T-cell (primary cell): ENCODE measurements around the gene C8G. TPM values are rescaled to one million over a fixed set of nuclear protein-coding genes. Genes with fewer than 3 reads are reported as not detected.

Experiments used
- ATAC-seq, 4 experiments: fragments of 200-7000 bp in 3 of 4; fragments of 150-1000 bp in 1 of 4; cut with Tn5 transposase; replicated peaks in 1 of 4; 1 replicate in 3 of 4; 2 replicates in 1 of 4; pipeline ENCODE4 v1.10.0; 2021; ENCODE audit warnings: moderate library complexity in 3 of 4, mild to moderate bottlenecking in 2 of 4, moderate number of reproducible peaks in 1 of 4
- CTCF ChIA-PET, 2 donors: fragments of 300-600 bp; sonication (Branson Sonifier 250); formaldehyde crosslinking; loops; one replicate each; lab custom pipeline; 2022; ENCODE audit warnings: antibody characterized with exemption in 2 of 2; lab: Charles Lee
- POLR2A ChIA-PET, 2 donors: fragments of 300-600 bp; sonication (Branson Sonifier 250); formaldehyde crosslinking; loops; one replicate each; lab custom pipeline; 2022; ENCODE audit warnings: antibody characterized with exemption in 2 of 2; lab: Charles Lee
- DNase-seq, 35 experiments: peaks; one replicate each; pipeline versions ENCODE4 v3.0.0 to v3.0.0-alpha.2; 2013 to 2023
- H3K27ac ChIP-seq: one replicate; pipeline ENCODE4 v1.5.1; 2013; ENCODE audit warnings: low read length
- H3K27me3 ChIP-seq, 2 experiments: replicated peaks in 1 of 2; 1 replicate in 1 of 2; 2 replicates in 1 of 2; pipeline versions ENCODE4 v1.6.1 to v1.7.0; 2013; ENCODE audit warnings: low read length in 1 of 2, mixed read lengths in 1 of 2; ENCODE audit not compliant: control insufficient read depth in 2 of 2, insufficient read depth in 2 of 2; ENCODE audit errors: extremely low read depth in 1 of 2
- H3K36me3 ChIP-seq, 2 donors: 1 replicate in 1 of 2; 2 replicates in 1 of 2; pipeline versions ENCODE4 v1.6.1 to v1.7.0; 2013; ENCODE audit warnings: low read length in 1 of 2; ENCODE audit not compliant: control insufficient read depth in 2 of 2, insufficient read depth in 1 of 2; ENCODE audit errors: extremely low read depth in 1 of 2
- H3K4me1 ChIP-seq, 2 experiments: 1 replicate in 1 of 2; 2 replicates in 1 of 2; pipeline versions ENCODE4 v1.6.1 to v1.7.0; 2013; ENCODE audit warnings: low read length in 2 of 2, mixed read lengths in 1 of 2; ENCODE audit not compliant: insufficient read depth in 2 of 2, control insufficient read depth in 1 of 2; ENCODE audit errors: extremely low read depth in 1 of 2
- H3K4me3 ChIP-seq, 2 donors: 1 replicate in 1 of 2; 2 replicates in 1 of 2; pipeline versions ENCODE4 v1.5.1 to v1.7.0; 2013; ENCODE audit warnings: mild to moderate bottlenecking in 2 of 2, low read length in 1 of 2, moderate library complexity in 1 of 2; ENCODE audit not compliant: control insufficient read depth in 1 of 2; ENCODE audit errors: extremely low read depth in 1 of 2
- H3K9me3 ChIP-seq: 2 replicates; pipeline ENCODE4 v1.7.0; 2013
- H3K27ac Mint-ChIP-seq, 2 donors: one replicate each; pipeline ENCODE4 v1.8.0; 2020 to 2021; ENCODE audit warnings: mild to moderate bottlenecking in 2 of 2, mixed read lengths in 2 of 2
- H3K27me3 Mint-ChIP-seq, 2 donors: one replicate each; pipeline ENCODE4 v1.8.0; 2021 to 2022; ENCODE audit warnings: mixed read lengths in 2 of 2
- H3K36me3 Mint-ChIP-seq: one replicate; pipeline ENCODE4 v1.8.0; 2021; ENCODE audit warnings: mixed read lengths
- H3K4me1 Mint-ChIP-seq, 3 donors: one replicate each; pipeline ENCODE4 v1.8.0; 2020 to 2022; ENCODE audit warnings: mixed read lengths in 3 of 3, mild to moderate bottlenecking in 1 of 3
- H3K4me3 Mint-ChIP-seq, 3 donors: one replicate each; pipeline ENCODE4 v1.8.0; 2020 to 2022; ENCODE audit warnings: mild to moderate bottlenecking in 3 of 3, mixed read lengths in 3 of 3, moderate library complexity in 3 of 3
- H3K9me3 Mint-ChIP-seq, 3 donors: one replicate each; pipeline ENCODE4 v1.8.0; 2020 to 2022; ENCODE audit warnings: mixed read lengths in 3 of 3
- WGBS: methylation state at CpG from one replicate; pipeline ENCODE4 v1.1.5; 2013; ENCODE audit warnings: missing lambda C conversion rate; ENCODE audit not compliant: insufficient coverage; 5-methylcytosine and 5-hydroxymethylcytosine counted together
- total RNA-seq, 35 experiments: library from RNA in 6 of 35; stranded (reverse) in 6 of 35; fragments of 120-200 nt in 1 of 35; gene quantifications; one replicate each; pipeline versions ENCODE4 v1.2.1 to v1.2.4 and lab custom pipeline; 2013 to 2026

C8G gene
- total RNA-seq, 5 donors from 2014 or later (not counting 1 experiment from before 2014, with no cell fraction given): 1.7 to 3.8 (median 3.2) TPM

DNA sequence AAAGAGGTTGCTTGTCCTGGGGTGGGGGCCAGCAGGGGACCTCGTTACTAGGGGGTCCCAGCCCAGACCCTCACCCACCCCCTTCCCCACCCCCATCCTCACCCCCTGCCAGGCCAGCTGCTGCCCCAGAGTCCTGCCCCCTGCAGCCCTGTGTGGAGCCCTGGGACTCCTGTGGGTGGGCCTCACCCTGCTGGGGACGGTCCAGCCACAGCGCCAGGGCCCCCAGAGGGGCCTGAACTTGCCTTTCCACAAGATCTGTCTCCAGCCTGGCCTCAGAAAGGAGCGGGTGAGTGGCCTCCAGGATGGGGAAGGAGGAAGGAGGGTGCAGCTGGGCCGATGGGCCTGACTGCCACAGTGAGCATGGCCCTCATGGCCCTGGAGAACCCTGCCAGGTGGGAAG is 24.7 kb downstream of the C8G start:
- H3K9me3 Mint-ChIP-seq: no peaks in the 10 kb centered on the region
- 82% methylated on average over 3 of the region's 5 CpGs for WGBS
- no peaks in the 10 kb centered on the region for H3K36me3 ChIP-seq
- peaks cover 5 to 48% of the 10 kb centered on the region in 2 experiments for H3K4me1 ChIP-seq
- H3K36me3 Mint-ChIP-seq: no peaks in the 10 kb centered on the region
- DNase-seq (no peak), ATAC-seq (no peak)
- H3K4me3 Mint-ChIP-seq: no peak overlapping the region
- no peaks in the 10 kb centered on the region for H3K9me3 ChIP-seq
- H3K27ac ChIP-seq: no peak overlapping the region
- H3K27me3 Mint-ChIP-seq: no peaks in the 10 kb centered on the region
- H3K4me3 ChIP-seq: no peak overlapping the region
- CTCF ChIA-PET: no interaction called here
- no peak overlapping the region for H3K27ac Mint-ChIP-seq
- no peaks in the 10 kb centered on the region for H3K27me3 ChIP-seq
- POLR2A ChIA-PET: no interaction called here
- H3K4me1 Mint-ChIP-seq: peaks cover 12 to 28% (median 20%) of the 10 kb centered on the region in 3 donors

DNA sequence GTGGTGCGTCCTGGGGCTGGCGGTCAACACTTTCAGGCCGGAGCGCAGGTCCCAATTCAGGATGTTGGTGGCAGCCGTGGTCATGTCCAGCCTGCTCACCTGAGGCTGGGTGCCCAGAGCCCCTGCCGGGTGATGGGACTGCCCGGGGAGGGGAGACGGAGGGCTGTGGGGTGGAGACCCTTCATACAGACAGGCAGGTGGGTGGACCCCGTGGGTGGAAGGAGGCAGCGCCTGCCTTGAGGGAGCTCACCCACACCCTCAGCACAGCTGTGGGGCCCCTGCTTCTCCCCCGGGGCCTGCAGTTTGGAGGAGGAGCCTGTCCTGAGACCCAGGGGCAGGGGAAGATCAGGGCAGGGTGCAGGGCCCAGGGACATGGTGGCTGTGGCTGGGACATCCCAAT is 25.3 kb downstream of the C8G start:
- Mint-ChIP-seq H3K27me3 (no peaks in the 10 kb centered on the region), H3K36me3 (no peaks in the 10 kb centered on the region), H3K4me3 (no peak overlapping the region), H3K9me3 (no peaks in the 10 kb centered on the region), H3K4me1 (peaks cover 16 to 30% (median 24%) of the 10 kb centered on the region in 3 donors), H3K27ac (no peak overlapping the region)
- Histone ChIP-seq H3K36me3 (no peaks in the 10 kb centered on the region), H3K27me3 (no peaks in the 10 kb centered on the region), H3K4me1 (peaks cover 5 to 48% of the 10 kb centered on the region in 2 experiments), H3K27ac (no peak overlapping the region), H3K4me3 (no peak overlapping the region), H3K9me3 (no peaks in the 10 kb centered on the region)
- POLR2A ChIA-PET: interaction anchor here in 1 of 2 donors (0.5 kb wide), 1 partner anchor 223 kb away, joined by 5 read pairs; no protein-coding TSS in a partner anchor
- ATAC-seq (no peak), DNase-seq (no peak)
- WGBS: 97% methylated on average over 5 of the region's 11 CpGs
- CTCF ChIA-PET: no interaction called here

DNA sequence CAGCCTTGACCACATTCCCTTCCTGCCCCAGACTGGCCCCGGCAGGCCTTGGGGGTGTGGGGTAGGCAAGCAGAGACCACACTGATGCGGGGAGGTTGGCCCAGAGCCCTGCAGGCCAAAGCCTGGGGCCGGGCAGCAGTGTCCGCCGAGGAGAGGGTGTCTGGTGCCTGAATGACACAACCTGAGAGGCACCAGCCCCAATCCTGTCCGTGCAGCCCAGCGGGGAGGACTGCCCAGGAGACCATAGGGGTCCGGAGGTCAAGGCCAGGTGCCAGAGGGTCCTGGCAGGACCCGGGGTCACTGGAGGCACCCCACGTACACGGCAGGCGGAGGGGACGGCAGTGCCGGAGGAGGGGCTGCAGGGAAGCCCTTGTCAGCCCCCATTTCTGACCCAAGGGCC is 26.7 kb downstream of the C8G start:
- Histone ChIP-seq H3K9me3 (no peaks in the 10 kb centered on the region), H3K4me1 (peaks cover 0 to 49% of the 10 kb centered on the region in 2 experiments), H3K36me3 (no peaks in the 10 kb centered on the region), H3K27ac (no peak overlapping the region), H3K4me3 (no peak overlapping the region), H3K27me3 (peaks cover 0 to 6% of the 10 kb centered on the region in 2 experiments)
- Mint-ChIP-seq H3K27ac (no peak overlapping the region), H3K4me3 (no peak overlapping the region), H3K4me1 (peaks cover 14 to 29% (median 23%) of the 10 kb centered on the region in 3 donors), H3K36me3 (no peaks in the 10 kb centered on the region), H3K27me3 (no peaks in the 10 kb centered on the region), H3K9me3 (no peaks in the 10 kb centered on the region)
- ChIA-PET CTCF (no interaction called here), POLR2A (no interaction called here)
- WGBS: 86% methylated on average over 13 of the region's 14 CpGs
- ATAC-seq (no peak), DNase-seq (no peak)

DNA sequence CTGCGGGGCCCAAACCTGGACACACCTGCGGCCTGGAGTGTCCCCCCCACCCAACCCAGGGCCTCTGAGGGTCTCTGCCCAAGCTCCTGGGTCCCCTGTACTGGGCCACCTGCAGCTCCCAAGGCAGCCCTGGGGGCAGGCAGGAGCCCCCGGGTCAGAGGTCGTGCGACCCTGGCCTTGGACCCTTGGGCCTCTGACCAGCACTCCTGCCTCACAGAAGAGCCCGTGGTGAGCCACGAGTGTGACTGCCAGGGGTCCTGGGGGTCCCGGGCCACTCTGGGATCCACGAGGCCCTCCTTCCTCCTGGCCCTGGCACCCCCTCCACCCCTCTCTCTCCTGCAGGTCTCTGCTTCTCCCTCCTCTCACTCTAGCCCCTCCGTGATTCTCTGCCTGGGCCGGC is 27.3 kb downstream of the C8G start:
- H3K27ac Mint-ChIP-seq: no peak overlapping the region
- ChIA-PET POLR2A (no interaction called here), CTCF (no interaction called here)
- peaks cover 14 to 29% (median 25%) of the 10 kb centered on the region in 3 donors for H3K4me1 Mint-ChIP-seq
- WGBS: 76% methylated on average over 8 of the region's 11 CpGs
- H3K4me3 Mint-ChIP-seq: no peak overlapping the region
- DNase-seq (no peak), ATAC-seq (no peak)
- no peaks in the 10 kb centered on the region for H3K27me3 Mint-ChIP-seq
- H3K4me1 ChIP-seq: peaks cover 0 to 55% of the 10 kb centered on the region in 2 experiments
- no peak overlapping the region for H3K4me3 ChIP-seq
- H3K36me3 Mint-ChIP-seq: no peaks in the 10 kb centered on the region
- H3K27ac ChIP-seq: no peak overlapping the region
- H3K27me3 ChIP-seq: peaks cover 0 to 6% of the 10 kb centered on the region in 2 experiments
- H3K36me3 ChIP-seq: no peaks in the 10 kb centered on the region
- no peaks in the 10 kb centered on the region for H3K9me3 Mint-ChIP-seq
- no peaks in the 10 kb centered on the region for H3K9me3 ChIP-seq

DNA sequence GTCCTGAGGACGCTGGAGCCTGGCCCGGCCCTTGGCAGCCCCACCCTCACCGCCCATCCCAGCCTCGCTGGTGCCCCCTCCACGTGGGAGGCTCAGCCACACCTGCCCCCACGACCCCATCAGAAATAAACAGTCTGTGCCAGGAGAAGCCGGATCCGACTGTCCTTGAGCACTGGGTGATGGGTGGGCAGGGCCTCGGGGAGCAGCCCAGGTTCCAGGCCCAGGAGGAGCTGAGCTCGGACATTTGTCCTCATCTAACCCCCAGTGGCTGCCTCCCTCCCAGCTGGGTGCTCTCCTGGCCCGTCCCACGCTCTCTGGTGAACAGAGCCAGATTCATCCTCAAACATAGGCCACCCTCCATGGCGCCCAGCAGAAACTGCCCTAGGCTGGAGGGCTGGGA is 27.7 kb downstream of the C8G start:
- H3K36me3 Mint-ChIP-seq: no peaks in the 10 kb centered on the region
- H3K27me3 Mint-ChIP-seq: no peaks in the 10 kb centered on the region
- no peak overlapping the region for H3K27ac Mint-ChIP-seq
- Histone ChIP-seq H3K27ac (no peak overlapping the region), H3K36me3 (no peaks in the 10 kb centered on the region), H3K27me3 (peaks cover 0 to 6% of the 10 kb centered on the region in 2 experiments), H3K4me3 (no peak overlapping the region), H3K4me1 (peaks cover 0 to 59% of the 10 kb centered on the region in 2 experiments), H3K9me3 (no peaks in the 10 kb centered on the region)
- ATAC-seq (no peak), DNase-seq (no peak)
- H3K4me1 Mint-ChIP-seq: peaks cover 14 to 31% (median 25%) of the 10 kb centered on the region in 3 donors
- ChIA-PET CTCF (no interaction called here), POLR2A (no interaction called here)
- no peaks in the 10 kb centered on the region for H3K9me3 Mint-ChIP-seq
- H3K4me3 Mint-ChIP-seq: no peak overlapping the region
- 83% methylated on average over 8 of the region's 13 CpGs for WGBS

DNA sequence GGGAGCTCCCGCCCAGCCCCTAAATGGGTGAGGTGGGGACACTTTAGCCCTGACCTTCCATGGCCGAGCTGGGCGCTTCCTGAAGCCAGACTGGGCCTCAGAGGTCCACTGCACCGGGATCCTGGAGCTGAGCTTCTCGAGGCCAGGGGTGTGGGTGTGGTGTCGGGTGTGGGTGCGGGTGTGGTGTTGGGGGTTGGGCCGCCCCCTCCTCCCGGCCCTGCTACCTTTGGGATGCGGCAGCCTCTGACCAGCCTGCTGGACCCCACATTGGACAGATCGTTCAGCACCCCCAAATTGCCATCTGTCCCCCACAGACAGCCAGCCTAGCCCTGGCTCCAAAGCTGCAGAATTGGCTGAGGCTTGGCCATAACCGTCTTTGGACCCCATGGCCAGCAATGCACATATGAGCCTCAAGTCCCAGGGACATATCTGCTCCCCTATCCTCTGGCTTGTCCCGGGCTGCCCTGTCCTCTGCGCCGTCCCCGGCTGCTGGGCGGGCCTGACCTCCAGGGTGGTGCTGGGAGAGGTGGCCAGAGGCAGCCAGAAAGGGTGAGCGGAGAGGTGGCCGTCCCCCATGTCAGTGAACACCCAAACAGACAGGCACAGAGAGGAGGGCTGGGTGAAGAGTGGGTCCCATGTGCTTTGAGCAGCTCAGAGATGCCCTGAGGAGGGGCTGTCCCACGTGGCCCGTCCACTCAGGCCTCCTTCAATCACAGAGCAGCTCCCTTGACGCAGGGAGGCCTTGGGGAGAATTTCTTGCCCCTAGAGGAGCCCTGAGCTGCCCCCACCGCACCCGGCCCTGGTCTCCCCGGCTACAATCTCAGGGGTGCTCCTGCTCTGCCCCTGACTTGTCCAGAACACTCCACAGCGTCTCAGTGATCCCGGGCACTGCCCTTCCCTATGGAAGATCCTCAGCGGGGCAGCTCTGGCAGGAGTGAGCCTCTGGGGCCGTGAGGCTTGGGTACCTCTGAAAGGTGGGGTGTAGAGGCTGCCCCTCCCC is 28.9 kb downstream of the C8G start:
- no peaks in the 10 kb centered on the region for H3K9me3 ChIP-seq
- ATAC-seq (no peak), DNase-seq (no peak)
- no peak overlapping the region for H3K27ac Mint-ChIP-seq
- no peak overlapping the region for H3K4me3 ChIP-seq
- H3K27ac ChIP-seq: peak overlapping the region; percentile 25
- POLR2A ChIA-PET: no interaction called here
- H3K27me3 ChIP-seq: peaks cover 0 to 9% of the 10 kb centered on the region in 2 experiments
- H3K36me3 Mint-ChIP-seq: no peaks in the 10 kb centered on the region
- 91% methylated on average over 17 of the region's 29 CpGs for WGBS
- peaks cover 14 to 31% (median 25%) of the 10 kb centered on the region in 3 donors for H3K4me1 Mint-ChIP-seq
- H3K36me3 ChIP-seq: no peaks in the 10 kb centered on the region
- H3K4me3 Mint-ChIP-seq: no peak overlapping the region
- CTCF ChIA-PET: interaction anchor here in 1 of 2 donors (2.4 kb wide), 1 partner anchor 61 kb away, joined by 7 read pairs; no protein-coding TSS in a partner anchor
- peaks cover 0 to 63% of the 10 kb centered on the region in 2 experiments for H3K4me1 ChIP-seq
- H3K27me3 Mint-ChIP-seq: no peaks in the 10 kb centered on the region
- no peaks in the 10 kb centered on the region for H3K9me3 Mint-ChIP-seq
